ENCODE data around the gene NUP42.

GRCh38 chr7:23216021-23216420 lies 34.2 kb downstream of the NUP42 start:
- TF ChIP-seq POLR2A (IDR thresholded peaks at IDR 0.05; ENCODE audit: insufficient read depth in 1 of 2, low read depth in 2 of 2, low read length in 2 of 2) (no peak), NFE2L2 (IDR thresholded peaks at IDR 0.05; ENCODE audit: low read length) (no peak), ZNF724P (CRISPR knock-in tag; IDR thresholded peaks at IDR 0.05; ENCODE audit: borderline replicate concordance) (no peak), ATF6 (CRISPR knock-in tag; conservative IDR thresholded peaks at IDR 0.05) (no peak), CTCF (CRISPR knock-in tag; IDR thresholded peaks at IDR 0.05) (no peak), ZBTB44 (CRISPR knock-in tag; IDR thresholded peaks at IDR 0.05) (no peak), FOSL2 (CRISPR knock-in tag; IDR thresholded peaks at IDR 0.05) (no peak), ZBTB25 (CRISPR knock-in tag; IDR thresholded peaks at IDR 0.05) (no peak), CEBPZ (IDR thresholded peaks at IDR 0.05; ENCODE audit: low read length) (no peak), CHD2 (IDR thresholded peaks at IDR 0.05; ENCODE audit: low read depth, low read length) (no peak), EP300 (IDR thresholded peaks at IDR 0.05; ENCODE audit: low read depth in 2 of 2, low read length in 2 of 2) (no peak), EP300 (CRISPR knock-in tag; IDR thresholded peaks at IDR 0.05; ENCODE audit: borderline replicate concordance) (no peak), GTF2F1 (IDR thresholded peaks at IDR 0.05; ENCODE audit: low read length) (no peak), PLRG1 (conservative IDR thresholded peaks at IDR 0.05) (no peak)

All from HepG2 (cell line).